Measurements from ENCODE around the gene RAB40C. TPM values are rescaled to one million over a fixed set of nuclear protein-coding genes. Genes with fewer than 3 reads are reported as not detected.

Gene RAB40C
- total and polyA plus RNA-seq, 2 donors (not counting 1 experiment from before 2014, with no cell fraction given), result 3.2 to 11.6 TPM

GRCh38 chr16:634051-634670 is 44.3 kb downstream of the RAB40C start:
- Histone ChIP-seq H3K27me3 (ENCODE audit: control insufficient read depth, insufficient read depth, low read length) (no peaks in the 10 kb centered on the region), H3K9ac (ENCODE audit: insufficient read depth, low read length) (no peak overlapping the region), H3K79me2 (ENCODE audit: control insufficient read depth, insufficient read depth, low read length) (peaks cover 4% of the 10 kb centered on the region), H3K4me2 (ENCODE audit: extremely low read depth, insufficient read depth, low read length) (no peak overlapping the region), H3K27ac (ENCODE audit: insufficient read depth, low read length) (no peak overlapping the region), H2AFZ (ENCODE audit: low read length) (no peak overlapping the region), H3K36me3 (ENCODE audit: control insufficient read depth, insufficient read depth, low read length) (peaks cover 11% of the 10 kb centered on the region), H3K9me3 (ENCODE audit: control insufficient read depth, insufficient read depth, low read depth, low read length) (no peaks in the 10 kb centered on the region), H4K20me1 (ENCODE audit: control insufficient read depth, extremely low read depth, insufficient read depth, low read length) (no peaks in the 10 kb centered on the region), H3K4me3 (replicated peaks in 1 of 4; ENCODE audit: control extremely low read depth in 1 of 4, insufficient read depth in 1 of 4, low read depth in 3 of 4, low read length in 4 of 4) (no peak overlapping the region), H3K4me1 (ENCODE audit: control insufficient read depth, extremely low read depth, insufficient read depth, low read length) (no peaks in the 10 kb centered on the region)
- no peak for DNase-seq (ENCODE audit: low read depth in 2 of 2)
- TF ChIP-seq CTCF (conservative IDR thresholded peaks at IDR 0.05 in 1 of 2, IDR thresholded peaks at IDR 0.05 in 1 of 2; ENCODE audit: low read depth in 1 of 2, low read length in 2 of 2) (no peak), EZH2 (IDR thresholded peaks at IDR 0.05; ENCODE audit: low read length, missing control alignments) (no peak)

GRCh38 chr16:634996-635395 is 45.1 kb downstream of the RAB40C start:
- H3K4me2 ChIP-seq (ENCODE audit: extremely low read depth, insufficient read depth, low read length), result peak overlapping the region; percentile 67
- TF ChIP-seq EZH2 (IDR thresholded peaks at IDR 0.05; ENCODE audit: low read length, missing control alignments), result no peak
- no peak for TF ChIP-seq CTCF (conservative IDR thresholded peaks at IDR 0.05 in 1 of 2, IDR thresholded peaks at IDR 0.05 in 1 of 2; ENCODE audit: low read depth in 1 of 2, low read length in 2 of 2)
- H3K36me3 ChIP-seq (ENCODE audit: control insufficient read depth, insufficient read depth, low read length), result peaks cover 11% of the 10 kb centered on the region
- no peaks in the 10 kb centered on the region for H4K20me1 ChIP-seq (ENCODE audit: control insufficient read depth, extremely low read depth, insufficient read depth, low read length)
- H3K79me2 ChIP-seq (ENCODE audit: control insufficient read depth, insufficient read depth, low read length), result peaks cover 4% of the 10 kb centered on the region
- H3K4me3 ChIP-seq (replicated peaks in 1 of 4; ENCODE audit: control extremely low read depth in 1 of 4, insufficient read depth in 1 of 4, low read depth in 3 of 4, low read length in 4 of 4), result peak overlapping the region; percentile 68 to 85 (median 82)
- H3K4me1 ChIP-seq (ENCODE audit: control insufficient read depth, extremely low read depth, insufficient read depth, low read length), result no peaks in the 10 kb centered on the region
- DNase-seq (ENCODE audit: low read depth in 2 of 2), result no peak
- no peak overlapping the region for H2AFZ ChIP-seq (ENCODE audit: low read length)
- H3K9ac ChIP-seq (ENCODE audit: insufficient read depth, low read length), result peak overlapping the region; percentile 69
- no peak overlapping the region for H3K27ac ChIP-seq (ENCODE audit: insufficient read depth, low read length)
- no peaks in the 10 kb centered on the region for H3K9me3 ChIP-seq (ENCODE audit: control insufficient read depth, insufficient read depth, low read depth, low read length)
- no peaks in the 10 kb centered on the region for H3K27me3 ChIP-seq (ENCODE audit: control insufficient read depth, insufficient read depth, low read length)

GRCh38 chr16:635573-636205 is 45.8 kb downstream of the RAB40C start:
- Histone ChIP-seq H3K4me1 (ENCODE audit: control insufficient read depth, extremely low read depth, insufficient read depth, low read length) (no peaks in the 10 kb centered on the region), H3K9ac (ENCODE audit: insufficient read depth, low read length) (peak overlapping the region; percentile 69), H3K79me2 (ENCODE audit: control insufficient read depth, insufficient read depth, low read length) (peaks cover 4% of the 10 kb centered on the region), H3K27me3 (ENCODE audit: control insufficient read depth, insufficient read depth, low read length) (no peaks in the 10 kb centered on the region), H3K4me2 (ENCODE audit: extremely low read depth, insufficient read depth, low read length) (peak overlapping the region; percentile 67), H3K27ac (ENCODE audit: insufficient read depth, low read length) (peak overlapping the region; percentile 77), H4K20me1 (ENCODE audit: control insufficient read depth, extremely low read depth, insufficient read depth, low read length) (no peaks in the 10 kb centered on the region), H3K4me3 (replicated peaks in 1 of 4; ENCODE audit: control extremely low read depth in 1 of 4, insufficient read depth in 1 of 4, low read depth in 3 of 4, low read length in 4 of 4) (peak overlapping the region; percentile 68 to 85 (median 82)), H3K9me3 (ENCODE audit: control insufficient read depth, insufficient read depth, low read depth, low read length) (no peaks in the 10 kb centered on the region), H3K36me3 (ENCODE audit: control insufficient read depth, insufficient read depth, low read length) (peaks cover 11% of the 10 kb centered on the region), H2AFZ (ENCODE audit: low read length) (peak overlapping the region; percentile 86)
- TF ChIP-seq EZH2 (IDR thresholded peaks at IDR 0.05; ENCODE audit: low read length, missing control alignments), result no peak
- no peak for TF ChIP-seq CTCF (conservative IDR thresholded peaks at IDR 0.05 in 1 of 2, IDR thresholded peaks at IDR 0.05 in 1 of 2; ENCODE audit: low read depth in 1 of 2, low read length in 2 of 2)
- DNase-seq (ENCODE audit: low read depth in 2 of 2), result no peak

All from fibroblast of lung (primary cell).